HG03135 (cell line): ENCODE results near the gene NFIB.

Source experiments
- ATAC-seq: cut with Tn5 transposase; IDR thresholded peaks from one replicate; pipeline ENCODE4 v1.9.1; 2021; ENCODE audit warnings: mild to moderate bottlenecking, moderate library complexity; ENCODE audit not compliant: unreplicated experiment

Gene NFIB

DNA sequence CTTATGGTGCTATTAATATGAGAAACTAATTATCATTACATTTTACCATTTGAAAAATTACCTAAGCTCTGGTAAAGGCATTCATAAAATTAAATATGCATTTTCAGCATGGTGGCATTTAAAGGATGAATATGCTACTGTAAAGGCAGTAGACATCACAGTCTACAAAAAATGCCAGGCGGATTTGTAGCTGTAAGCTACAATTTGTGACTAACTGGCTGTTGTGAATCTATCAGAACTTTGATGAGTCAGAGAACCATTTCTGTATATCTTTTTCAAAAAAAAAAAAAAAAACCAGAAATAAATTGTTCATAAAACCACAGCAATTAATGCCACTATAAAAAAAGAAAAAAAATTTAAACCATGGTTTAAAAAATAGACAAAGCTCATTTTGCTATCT lies 186.3 kb downstream of the NFIB start:
- ATAC-seq, result no peak

DNA sequence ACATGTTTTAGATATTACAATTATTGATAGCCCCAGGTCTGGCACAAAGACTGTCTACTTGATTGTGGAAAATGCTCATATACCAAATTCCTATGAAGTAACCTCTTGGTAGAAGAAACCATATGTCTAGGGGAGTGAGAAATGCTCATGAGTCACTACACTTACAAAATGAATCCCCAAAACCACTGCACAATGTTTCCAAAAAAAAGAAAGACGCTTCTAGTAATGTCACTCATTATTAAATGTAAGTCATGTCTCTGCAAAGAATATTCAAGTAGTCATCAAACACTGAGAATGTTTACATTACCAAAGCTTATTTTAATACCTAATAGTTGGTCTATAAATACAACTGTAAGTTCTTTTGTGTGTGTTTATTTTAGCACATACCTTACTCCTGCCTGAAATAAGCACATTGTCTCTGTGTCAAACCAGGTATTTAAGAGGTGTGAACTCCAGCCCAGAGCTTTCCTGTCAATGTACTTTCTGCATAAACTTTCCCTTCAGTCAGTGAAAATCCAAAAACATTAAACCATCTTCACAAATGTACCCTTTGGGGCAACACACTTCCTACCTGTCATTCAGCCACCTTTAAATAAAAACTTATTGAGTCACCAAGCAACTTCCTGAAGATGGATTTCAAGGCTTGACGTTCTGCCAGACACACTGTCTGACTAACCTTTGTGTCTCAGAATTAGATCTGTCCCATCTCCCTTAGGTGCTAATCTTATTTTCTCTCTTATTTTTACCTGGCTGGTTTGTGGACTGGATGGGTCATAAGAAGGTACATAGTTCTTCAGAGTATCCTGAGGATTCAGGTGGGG lies 194.0 kb downstream of the NFIB start:
- no peak for ATAC-seq

DNA sequence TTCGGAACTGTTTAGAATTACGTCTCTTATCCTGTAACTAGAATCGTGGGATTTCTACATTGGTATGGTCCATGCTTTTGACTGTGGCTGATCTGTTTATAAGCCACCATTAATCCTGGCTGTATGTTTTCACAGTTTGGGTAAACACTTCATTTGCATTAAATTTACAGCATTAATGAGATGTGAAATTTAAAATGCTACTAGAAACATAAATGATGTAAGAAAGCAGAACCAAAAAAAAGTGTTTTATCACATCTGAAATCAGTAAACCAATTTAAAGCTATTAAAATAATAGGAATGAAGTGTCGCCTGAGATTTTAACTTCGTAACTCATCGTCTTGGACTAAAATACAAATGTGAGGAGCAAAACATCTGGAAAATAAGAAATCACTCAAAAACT lies 201.7 kb downstream of the NFIB start:
- no peak for ATAC-seq

DNA sequence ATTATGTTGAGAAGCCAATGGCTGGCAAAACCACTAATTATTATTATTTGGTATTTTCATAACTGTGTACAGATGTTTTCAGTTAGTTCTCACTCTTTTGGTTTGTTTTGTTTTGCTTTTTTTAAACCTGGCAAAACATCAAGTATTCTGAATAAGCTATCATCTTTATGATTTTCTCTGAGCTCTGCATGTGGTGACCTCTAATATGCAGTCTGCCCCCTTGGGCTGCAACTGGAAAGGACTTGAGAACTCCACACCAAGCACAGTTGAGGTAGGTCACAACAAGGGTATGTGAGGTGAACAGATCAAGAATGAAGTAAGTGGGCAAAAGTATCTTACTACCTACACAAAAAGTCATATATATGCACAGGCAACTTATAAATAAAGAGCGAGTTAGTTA lies 202.2 kb downstream of the NFIB start:
- no peak for ATAC-seq

DNA sequence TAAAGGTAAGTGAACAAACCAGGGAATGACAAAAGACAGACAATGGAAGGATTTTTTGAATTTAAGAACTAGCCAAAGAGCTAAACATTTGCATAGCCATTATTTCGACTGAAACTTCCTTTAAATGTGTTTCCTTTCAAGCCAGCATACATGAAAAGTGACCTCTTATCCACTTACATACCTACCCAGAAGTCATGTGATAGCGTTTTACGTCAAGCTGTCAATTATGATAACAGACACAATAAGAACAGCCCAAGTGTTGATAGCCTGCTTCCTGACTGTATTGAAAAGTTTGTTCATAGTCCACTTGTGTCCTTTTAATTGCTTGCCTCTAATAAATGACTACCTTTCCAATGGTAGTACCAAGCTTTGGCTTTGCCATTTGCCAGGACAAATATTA lies 206.0 kb downstream of the NFIB start:
- no peak for ATAC-seq

DNA sequence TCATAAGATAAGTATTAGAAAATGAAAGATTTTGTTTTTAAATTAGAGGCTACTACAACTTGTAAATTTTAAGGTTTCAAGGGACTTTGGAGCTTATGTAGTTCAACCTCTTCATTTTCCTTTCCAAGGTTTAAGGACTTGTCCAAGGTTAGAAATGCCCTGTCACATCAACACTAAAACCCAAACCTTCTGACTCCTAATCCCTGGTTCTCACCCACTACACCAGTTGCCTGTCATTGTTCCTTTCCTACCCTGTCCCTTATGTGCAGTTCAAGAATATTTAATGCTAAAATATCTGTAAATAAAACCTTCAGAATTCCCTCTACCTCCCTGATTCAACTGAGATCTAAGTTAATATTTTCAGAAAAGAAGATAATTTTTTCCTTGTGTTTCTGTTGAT lies 206.4 kb downstream of the NFIB start:
- no peak for ATAC-seq

DNA sequence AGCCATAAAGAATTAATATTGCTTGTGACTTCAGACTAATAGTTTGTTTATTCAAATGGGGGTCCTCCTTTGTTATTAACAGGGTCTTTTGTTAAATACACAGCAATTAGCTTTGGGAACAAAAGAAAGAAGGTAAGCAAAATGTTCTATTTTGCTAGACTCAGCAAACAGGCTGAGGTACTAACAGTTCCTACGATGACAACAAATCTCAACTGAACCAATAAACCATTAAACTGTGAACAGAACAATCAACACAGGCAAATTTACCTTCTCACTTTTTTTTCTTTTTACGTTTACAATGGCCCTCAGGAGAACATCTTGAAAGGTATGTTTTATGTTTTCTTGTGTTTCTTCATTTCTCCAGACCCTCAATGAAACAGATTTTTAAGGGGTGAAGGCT lies 207.2 kb downstream of the NFIB start:
- ATAC-seq, result no peak

DNA sequence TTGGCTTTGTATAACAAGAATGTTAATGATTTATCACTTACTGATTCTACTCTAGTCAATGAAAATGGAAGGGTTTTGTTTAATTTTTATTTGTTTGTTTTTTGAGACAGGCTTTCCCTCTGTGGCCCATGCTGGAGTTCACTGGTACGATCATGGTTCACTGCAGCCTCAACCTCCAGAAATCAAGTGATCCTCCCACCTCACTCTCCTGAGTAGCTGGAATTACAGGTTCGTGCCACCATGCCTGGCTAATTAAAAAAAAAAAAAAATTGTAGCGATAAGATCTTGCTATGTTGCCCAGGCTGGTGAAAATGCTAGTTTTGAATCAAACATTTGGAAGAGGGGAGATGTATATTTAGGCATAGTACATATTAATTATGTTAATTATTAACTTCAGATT lies 209.4 kb downstream of the NFIB start:
- no peak for ATAC-seq

DNA sequence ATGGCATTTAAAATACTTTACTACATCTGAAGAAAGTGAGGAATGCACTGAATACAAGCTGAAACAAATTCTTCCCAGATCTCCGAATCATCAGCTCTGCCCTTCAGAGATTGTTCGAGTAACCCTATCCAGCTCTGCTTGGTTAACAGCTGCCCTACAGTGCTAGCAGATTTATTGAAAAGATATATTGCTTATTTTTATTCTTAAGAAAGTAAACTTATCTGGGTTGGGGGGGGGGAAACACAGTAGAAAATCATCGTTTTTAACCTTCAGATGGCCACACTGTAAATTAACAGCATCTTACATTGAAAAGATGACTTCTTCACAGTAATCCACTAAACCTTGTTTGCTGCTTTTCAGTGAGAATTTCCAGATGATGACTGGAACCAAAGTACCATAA lies 210.8 kb downstream of the NFIB start:
- ATAC-seq, result no peak

DNA sequence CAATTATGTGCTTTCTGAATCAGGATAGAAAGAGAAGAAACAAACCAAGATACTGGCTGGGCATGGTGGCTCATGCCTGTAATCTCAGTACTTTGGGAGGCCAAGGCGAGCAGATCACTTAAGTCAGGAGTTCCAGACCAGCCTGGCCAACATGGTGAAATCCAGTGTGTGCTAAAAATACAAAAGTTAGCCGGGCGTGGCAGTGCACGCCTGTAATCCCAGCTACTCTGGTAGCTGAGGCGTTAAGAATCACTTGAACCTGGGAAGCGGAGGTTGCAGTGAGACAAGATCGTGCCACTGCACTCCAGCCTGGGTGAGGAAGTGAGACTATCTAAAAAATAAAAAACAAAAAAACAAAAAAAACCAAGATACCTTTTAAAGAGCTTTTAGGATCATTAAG lies 214.2 kb downstream of the NFIB start:
- ATAC-seq, result no peak

DNA sequence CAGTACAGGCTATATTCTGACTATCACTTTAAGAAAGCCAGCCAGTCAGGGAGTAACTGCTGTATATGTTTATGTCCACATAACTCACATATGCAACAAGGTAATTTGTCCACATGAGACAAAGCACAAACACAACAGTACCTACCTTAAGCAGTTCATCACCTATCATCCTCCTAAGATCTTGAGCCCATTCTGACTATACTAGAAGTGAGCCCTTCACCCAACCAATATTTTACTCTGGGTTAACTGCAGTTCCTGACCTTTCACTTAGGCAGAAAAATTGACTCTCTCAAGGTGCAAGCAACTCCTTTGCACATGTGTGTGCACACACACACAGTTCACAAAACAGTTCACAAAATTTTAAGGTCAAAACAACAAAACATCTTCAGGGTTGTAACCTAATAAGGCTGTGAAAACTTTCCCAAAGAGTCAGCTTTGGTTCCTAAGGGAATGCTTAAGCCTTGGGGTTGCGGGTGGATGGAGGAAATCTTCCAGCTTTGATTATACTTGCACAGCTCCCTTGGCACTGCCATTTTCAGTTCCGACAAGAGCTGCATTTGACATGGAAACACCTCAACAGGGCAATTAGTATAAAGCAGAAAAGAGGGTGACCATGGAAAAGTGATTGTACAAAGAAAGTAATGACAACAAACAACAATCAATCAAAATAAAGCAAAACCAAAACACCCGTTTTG lies 215.3 kb downstream of the NFIB start:
- ATAC-seq, result no peak

DNA sequence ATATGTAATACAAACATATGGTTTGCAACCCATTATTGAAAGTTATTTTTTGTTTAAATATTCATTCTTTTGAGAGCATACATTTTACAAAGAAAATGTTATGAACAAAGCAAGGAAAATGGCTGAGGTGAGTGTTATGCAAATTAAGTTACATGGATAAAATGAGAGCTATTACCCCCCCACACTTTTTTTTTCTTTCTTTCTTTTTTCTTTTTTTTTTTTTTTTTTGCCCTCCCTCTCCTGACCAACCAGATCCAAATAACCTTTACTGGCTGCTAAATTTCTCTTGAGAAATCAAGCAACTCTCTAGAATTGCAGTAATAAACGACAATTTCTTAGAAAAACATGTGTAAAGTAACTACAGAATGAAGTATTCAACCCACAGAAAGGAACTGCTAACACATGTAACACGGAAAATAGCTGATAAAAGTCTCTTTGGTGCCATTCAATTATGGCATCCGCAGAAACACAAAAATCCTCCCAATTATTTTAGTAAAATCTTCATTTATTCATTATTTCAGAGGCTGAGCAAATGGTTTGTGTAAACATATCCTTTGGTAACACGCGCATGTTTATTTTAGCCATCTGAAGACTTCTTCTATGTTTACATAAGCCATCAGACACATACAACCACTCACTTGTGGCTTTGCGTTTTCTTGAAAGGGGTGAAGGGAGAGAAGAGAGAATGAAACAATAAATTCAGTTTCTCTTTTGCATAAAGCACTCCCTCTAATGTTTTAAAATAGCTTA lies 216.1 kb downstream of the NFIB start:
- no peak for ATAC-seq

DNA sequence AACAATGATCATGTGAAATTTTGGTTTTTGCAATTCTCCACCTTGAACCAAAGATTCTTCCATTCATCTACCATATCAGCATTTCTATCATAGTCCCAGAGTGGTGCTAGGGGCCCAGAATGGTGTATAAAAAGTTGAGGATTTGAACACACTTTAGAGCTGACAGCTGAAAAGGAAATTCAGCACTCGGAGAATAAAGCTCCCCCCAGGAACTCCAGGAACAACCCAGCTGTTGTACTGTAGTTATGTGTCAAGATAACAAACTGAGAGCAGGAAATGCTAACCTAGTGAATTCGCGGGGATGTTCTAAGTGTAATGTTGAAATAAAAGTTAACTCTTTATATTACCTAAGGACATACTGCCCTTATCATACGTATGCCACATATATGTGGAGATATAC lies 216.7 kb downstream of the NFIB start:
- ATAC-seq, result no peak

DNA sequence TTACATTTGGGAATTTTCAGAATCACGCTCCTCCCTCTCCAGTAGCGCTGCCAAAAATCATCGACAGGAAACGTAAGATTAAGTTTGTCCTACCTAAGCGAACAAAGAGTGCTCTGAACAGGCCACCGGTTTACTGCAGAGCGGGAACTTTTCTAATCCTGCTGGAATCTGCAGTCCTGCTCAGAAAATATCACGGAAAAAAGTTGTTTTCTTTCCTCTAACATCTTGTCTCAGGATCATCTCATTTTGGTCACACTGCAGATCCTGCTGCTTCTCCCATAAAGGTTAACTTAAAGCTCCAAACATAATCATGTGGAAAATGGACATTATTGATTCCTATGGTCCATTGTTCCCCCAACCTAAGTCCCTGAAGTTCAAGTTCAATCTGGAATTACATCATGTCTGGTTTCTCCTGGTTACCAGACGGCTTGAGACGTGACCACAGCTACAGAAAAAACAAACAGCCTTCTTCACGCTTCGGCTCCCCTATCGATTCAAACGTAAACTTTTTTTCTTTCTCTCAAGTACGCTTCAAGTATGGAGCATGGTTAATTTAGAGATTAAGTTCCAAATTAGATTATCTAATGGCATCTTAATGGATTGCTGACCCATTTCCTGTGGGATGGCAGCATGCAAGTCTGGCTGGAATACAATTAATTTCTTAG lies 217.6 kb downstream of the NFIB start:
- ATAC-seq, result no peak

DNA sequence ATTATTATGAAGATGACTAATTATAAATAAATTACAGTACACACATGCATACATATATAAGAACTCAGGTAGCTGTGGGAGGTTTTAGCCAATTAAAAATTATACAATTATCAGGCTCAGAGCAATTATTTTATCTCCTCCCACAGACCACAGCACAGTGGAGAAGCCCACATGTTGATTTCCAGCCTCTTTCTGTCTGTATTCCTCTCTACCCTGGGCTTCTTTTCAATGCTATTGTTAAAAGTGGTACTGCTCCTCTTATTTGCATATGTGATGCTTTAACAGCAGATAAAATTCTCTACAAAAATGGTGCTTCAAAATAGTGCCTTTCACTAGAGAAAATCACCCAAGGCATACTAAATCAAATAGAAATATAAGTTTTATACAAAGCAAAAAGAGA lies 218.7 kb downstream of the NFIB start:
- ATAC-seq, result no peak

DNA sequence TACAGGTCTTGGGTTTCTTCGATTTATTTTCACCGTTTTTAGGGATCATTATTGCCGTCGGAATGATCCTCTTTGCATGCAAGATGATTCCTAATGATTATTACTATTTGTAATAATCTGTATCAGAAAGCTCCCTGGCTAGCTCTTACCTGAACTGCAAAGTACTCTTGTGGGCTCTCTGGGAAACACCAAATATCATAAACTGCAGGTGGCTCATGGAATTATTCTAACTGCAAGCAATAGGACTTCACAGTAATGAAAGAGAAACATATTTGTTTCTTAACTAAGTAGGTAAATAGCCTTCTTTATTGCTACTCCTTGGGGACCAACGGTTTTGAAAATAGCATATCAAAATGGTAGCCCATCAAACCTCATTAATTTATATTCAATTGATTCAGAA lies 219.4 kb downstream of the NFIB start:
- no peak for ATAC-seq

DNA sequence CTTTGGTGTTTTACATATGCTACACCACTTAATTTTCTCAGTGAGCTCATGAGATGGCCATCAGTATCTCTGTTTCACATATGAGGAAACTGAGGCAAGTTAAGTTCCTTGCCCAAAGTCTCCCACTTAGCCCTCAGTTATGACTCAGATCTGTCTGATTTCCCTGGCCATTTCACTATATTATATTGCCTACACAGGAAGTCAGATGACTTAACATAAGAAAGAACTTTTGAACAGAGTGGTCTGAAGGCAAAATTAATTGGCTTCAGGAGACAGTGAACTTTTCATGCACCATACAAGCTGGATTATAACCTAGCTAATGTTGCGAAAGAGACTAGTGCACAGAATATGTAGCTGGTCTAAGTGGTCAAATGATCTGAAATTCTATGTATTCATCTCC lies 221.6 kb downstream of the NFIB start:
- ATAC-seq, result no peak

DNA sequence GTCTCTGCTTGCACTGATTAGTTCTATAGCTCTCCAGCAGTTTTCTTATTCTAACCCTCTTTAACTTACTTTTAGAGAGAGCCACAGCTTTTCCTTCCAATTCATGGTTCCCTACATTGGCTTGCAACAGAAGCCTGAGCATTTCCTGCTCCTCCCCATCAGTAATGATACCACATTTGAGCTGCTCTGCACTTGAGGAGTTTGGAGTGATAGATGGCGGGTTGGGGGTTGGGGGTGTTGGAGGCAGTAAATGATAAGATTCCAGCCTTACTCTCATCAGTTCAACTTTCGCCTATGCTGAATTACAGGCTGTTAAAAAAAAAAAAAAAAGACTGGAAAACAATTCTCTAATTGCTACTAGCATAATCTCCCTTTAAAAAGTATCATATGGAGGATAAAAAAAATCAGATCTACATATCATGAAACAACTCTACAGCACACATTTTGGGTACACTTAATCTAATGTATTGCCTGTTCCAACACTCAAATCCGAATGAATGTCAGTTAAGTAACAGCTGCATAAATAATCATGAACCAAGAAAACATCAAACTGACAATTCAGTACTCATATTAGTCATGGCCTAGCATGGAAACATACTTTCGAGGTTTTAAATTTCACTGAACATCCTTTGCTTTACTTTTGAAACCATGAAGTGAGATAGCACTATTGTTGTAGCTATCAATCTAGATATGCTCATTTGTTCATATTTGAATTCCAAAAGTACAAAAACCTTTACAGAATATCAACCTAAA lies 224.7 kb downstream of the NFIB start:
- ATAC-seq, result no peak

DNA sequence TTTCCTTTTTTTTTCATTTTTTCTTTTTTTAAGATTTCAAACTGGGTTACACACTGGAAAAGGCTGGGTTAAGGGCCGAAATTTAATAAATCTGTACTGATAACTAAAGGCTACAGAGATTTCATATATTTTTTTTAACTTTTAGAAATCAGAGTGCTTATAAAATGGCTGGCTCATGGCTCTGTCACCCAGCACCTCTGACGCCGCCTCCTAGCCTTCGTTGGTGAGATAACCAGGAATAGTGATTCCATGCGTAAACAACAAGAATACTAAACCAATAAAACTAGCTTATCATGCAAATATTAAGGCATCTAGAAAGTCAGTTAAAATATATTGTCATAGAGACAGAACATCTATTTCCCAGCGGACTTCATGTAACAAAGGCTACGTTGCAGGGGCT lies 226.4 kb downstream of the NFIB start:
- no peak for ATAC-seq

DNA sequence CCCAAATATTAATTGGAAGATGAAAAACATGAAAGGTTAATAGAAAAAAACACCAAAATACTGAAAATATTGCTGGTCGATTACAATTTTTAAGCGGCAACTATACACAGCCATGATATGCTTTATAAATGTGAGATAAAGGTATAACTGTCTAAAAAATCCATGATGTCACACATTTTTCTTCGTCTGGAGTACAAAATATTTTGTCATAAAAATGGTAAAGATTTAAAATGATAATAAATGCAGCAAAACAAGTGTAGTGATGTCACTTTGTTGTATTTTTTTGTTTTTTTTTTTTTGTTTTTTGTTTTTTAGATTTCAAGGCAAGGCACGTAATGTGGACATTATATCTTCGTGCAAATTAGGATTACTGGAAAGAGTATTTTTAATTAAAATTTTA lies 227.4 kb downstream of the NFIB start:
- no peak for ATAC-seq

DNA sequence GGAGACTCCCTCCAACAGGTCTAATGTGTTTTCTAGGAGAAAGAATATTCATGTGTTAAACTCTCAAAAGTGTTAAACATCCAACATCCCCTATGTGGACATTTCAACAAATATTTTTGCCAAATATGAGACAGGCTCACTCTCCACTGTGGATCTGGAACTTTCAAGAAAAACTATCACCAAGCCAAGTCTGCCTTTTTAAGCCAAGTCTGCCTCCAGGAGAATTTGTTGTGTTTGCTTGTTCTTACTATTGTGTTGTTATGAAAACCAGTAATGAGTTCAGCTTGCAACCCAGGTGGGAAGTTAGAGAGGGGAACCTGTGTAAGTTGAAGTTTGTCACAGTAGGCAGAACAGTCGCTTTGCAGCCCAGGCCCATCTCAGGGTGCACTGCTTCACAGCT lies 228.1 kb downstream of the NFIB start:
- ATAC-seq, result no peak
